Duodenal mucosa (tissue), 2 donors: ENCODE results near the gene DENND1A.

Experiments used
- H3K27ac ChIP-seq: one replicate; pipeline ENCODE4 v1.7.0; 2013; ENCODE audit warnings: low read depth, low read length
- H3K27me3 ChIP-seq, 2 donors: one replicate each; pipeline ENCODE4 v1.7.0; 2013; ENCODE audit warnings: low read length in 2 of 2, control low read depth in 1 of 2; ENCODE audit not compliant: insufficient read depth in 2 of 2, control insufficient read depth in 1 of 2
- H3K36me3 ChIP-seq, 2 donors: one replicate each; pipeline ENCODE4 v1.7.0; 2013; ENCODE audit warnings: low read length in 2 of 2, control low read depth in 1 of 2; ENCODE audit not compliant: insufficient read depth in 2 of 2, control insufficient read depth in 1 of 2
- H3K4me1 ChIP-seq, 2 donors: one replicate each; pipeline ENCODE4 v1.7.0; 2013; ENCODE audit warnings: low read length in 2 of 2, control low read depth in 1 of 2; ENCODE audit not compliant: insufficient read depth in 2 of 2, control insufficient read depth in 1 of 2
- H3K4me3 ChIP-seq, 2 donors: one replicate each; pipeline ENCODE4 v1.7.0; 2013; ENCODE audit warnings: low read length in 2 of 2, low read depth in 1 of 2
- H3K9ac ChIP-seq, 2 donors: one replicate each; pipeline ENCODE4 v1.7.0; 2013; ENCODE audit warnings: low read length in 2 of 2, low read depth in 1 of 2
- H3K9me3 ChIP-seq, 2 donors: one replicate each; pipeline ENCODE4 v1.7.0; 2013; ENCODE audit warnings: low read length in 2 of 2, control low read depth in 1 of 2; ENCODE audit not compliant: control insufficient read depth in 1 of 2

DENND1A gene

GRCh38 chr9:123376218-123377071 is 553.5 kb downstream of the DENND1A start:
- H3K4me1 ChIP-seq = peaks cover 21 to 30% of the 10 kb centered on the region in 2 donors
- H3K9me3 ChIP-seq = no peaks in the 10 kb centered on the region
- no peak overlapping the region for H3K27ac ChIP-seq
- H3K4me3 ChIP-seq = no peak overlapping the region
- no peaks in the 10 kb centered on the region for H3K36me3 ChIP-seq
- H3K9ac ChIP-seq = peak overlapping the region in 1 of 2 donors; percentile 1
- H3K27me3 ChIP-seq = peaks cover 28 to 32% of the 10 kb centered on the region in 2 donors

GRCh38 chr9:123375469-123376132 is 554.3 kb downstream of the DENND1A start:
- no peaks in the 10 kb centered on the region for H3K9me3 ChIP-seq
- H3K4me3 ChIP-seq = no peak overlapping the region
- H3K27me3 ChIP-seq = peaks cover 30 to 40% of the 10 kb centered on the region in 2 donors
- H3K9ac ChIP-seq = no peak overlapping the region
- no peak overlapping the region for H3K27ac ChIP-seq
- H3K36me3 ChIP-seq = no peaks in the 10 kb centered on the region
- H3K4me1 ChIP-seq = peaks cover 21 to 30% of the 10 kb centered on the region in 2 donors

GRCh38 chr9:123373946-123374345 is 556.0 kb downstream of the DENND1A start:
- no peak overlapping the region for H3K27ac ChIP-seq
- H3K9me3 ChIP-seq = no peaks in the 10 kb centered on the region
- peaks cover 30 to 40% of the 10 kb centered on the region in 2 donors for H3K27me3 ChIP-seq
- no peaks in the 10 kb centered on the region for H3K36me3 ChIP-seq
- no peak overlapping the region for H3K4me3 ChIP-seq
- peaks cover 21 to 30% of the 10 kb centered on the region in 2 donors for H3K4me1 ChIP-seq
- H3K9ac ChIP-seq = no peak overlapping the region

- H3K4me3 ChIP-seq = no peak overlapping the region
- no peak overlapping the region for H3K27ac ChIP-seq
- no peak overlapping the region for H3K9ac ChIP-seq
These were observed 556.4 kb downstream of the DENND1A start for GRCh38 chr9:123373447-123373923.

GRCh38 chr9:123372766-123373446 is 557.0 kb downstream of the DENND1A start:
- Histone ChIP-seq H3K27ac (no peak overlapping the region), H3K4me1 (peaks cover 21 to 30% of the 10 kb centered on the region in 2 donors), H3K4me3 (no peak overlapping the region), H3K9me3 (no peaks in the 10 kb centered on the region), H3K27me3 (peaks cover 30 to 40% of the 10 kb centered on the region in 2 donors), H3K9ac (no peak overlapping the region), H3K36me3 (no peaks in the 10 kb centered on the region)

More at GRCh38 chr9:123373447-123373923, 556.4 kb downstream of the DENND1A start:
- Histone ChIP-seq H3K9me3 (no peaks in the 10 kb centered on the region), H3K27me3 (peaks cover 30 to 40% of the 10 kb centered on the region in 2 donors), H3K36me3 (no peaks in the 10 kb centered on the region), H3K4me1 (peaks cover 21 to 30% of the 10 kb centered on the region in 2 donors)

- no peaks in the 10 kb centered on the region for H3K36me3 ChIP-seq
- no peak overlapping the region for H3K9ac ChIP-seq
- peaks cover 30 to 40% of the 10 kb centered on the region in 2 donors for H3K27me3 ChIP-seq
- peaks cover 13 to 22% of the 10 kb centered on the region in 2 donors for H3K4me1 ChIP-seq
- H3K9me3 ChIP-seq = no peaks in the 10 kb centered on the region
- H3K4me3 ChIP-seq = no peak overlapping the region
- no peak overlapping the region for H3K27ac ChIP-seq
These were observed 557.9 kb downstream of the DENND1A start for GRCh38 chr9:123371805-123372590.

GRCh38 chr9:123371228-123371584 is 558.7 kb downstream of the DENND1A start:
- Histone ChIP-seq H3K9ac (no peak overlapping the region), H3K27me3 (peaks cover 30 to 40% of the 10 kb centered on the region in 2 donors)

GRCh38 chr9:123370526-123371227 is 559.2 kb downstream of the DENND1A start:
- Histone ChIP-seq H3K4me1 (peaks cover 6 to 10% of the 10 kb centered on the region in 2 donors), H3K36me3 (no peaks in the 10 kb centered on the region), H3K27me3 (peaks cover 30 to 40% of the 10 kb centered on the region in 2 donors), H3K9me3 (no peaks in the 10 kb centered on the region), H3K27ac (no peak overlapping the region), H3K9ac (no peak overlapping the region), H3K4me3 (no peak overlapping the region)

More at GRCh38 chr9:123371228-123371584, 558.7 kb downstream of the DENND1A start:
- Histone ChIP-seq H3K4me3 (no peak overlapping the region), H3K9me3 (no peaks in the 10 kb centered on the region), H3K36me3 (no peaks in the 10 kb centered on the region), H3K4me1 (peaks cover 11 to 15% of the 10 kb centered on the region in 2 donors), H3K27ac (no peak overlapping the region)

GRCh38 chr9:123370108-123370507 is 559.8 kb downstream of the DENND1A start:
- Histone ChIP-seq H3K4me1 (peaks cover under 1 to 4% of the 10 kb centered on the region in 2 donors), H3K27ac (no peak overlapping the region), H3K9me3 (no peaks in the 10 kb centered on the region), H3K36me3 (no peaks in the 10 kb centered on the region), H3K9ac (no peak overlapping the region), H3K4me3 (no peak overlapping the region), H3K27me3 (peaks cover 30 to 39% of the 10 kb centered on the region in 2 donors)
